ENCODE measurements around the gene TMOD1. TPM values are rescaled to one million over a fixed set of nuclear protein-coding genes. Genes with fewer than 3 reads are reported as not detected.

TMOD1 gene
- total and polyA plus RNA-seq, 2 of the 8 experiments (the other 6 are each of a cell fraction or from before 2014, with no cell fraction given), result 0.17 to 0.88 TPM

- no peaks in the 10 kb centered on the region for H4K20me1 ChIP-seq (replicated peaks in 1 of 2; ENCODE audit: control insufficient read depth in 1 of 2, insufficient read depth in 2 of 2, low read length in 2 of 2)
- FAIRE-seq, result peak; percentile 73
- no peak overlapping the region for H2AK5ac ChIP-seq (ENCODE audit: low read depth, low read length)
- H3K9ac ChIP-seq (replicated peaks in 1 of 4; ENCODE audit: extremely low read depth in 1 of 4, low read depth in 3 of 4, low read length in 3 of 4), result no peak overlapping the region
- H3K23ac ChIP-seq (ENCODE audit: insufficient read length), result no peak overlapping the region
- no peak overlapping the region for H3K56ac ChIP-seq (replicated peaks; ENCODE audit: insufficient read length, low read depth, low read length)
- no peak for DNase-seq (ENCODE audit: low read depth in 1 of 2, low spot score in 2 of 2)
- peaks cover 0 to 3% (median 0%) of the 10 kb centered on the region in 4 experiments; a peak in 1 of 7 replicates for H3K27me3 ChIP-seq (replicated peaks in 1 of 4; ENCODE audit: control insufficient read depth in 3 of 4, extremely low read depth in 1 of 4, insufficient read depth in 3 of 4, low read length in 3 of 4)
- no peaks in the 10 kb centered on the region for H3K23me2 ChIP-seq (ENCODE audit: low read depth, low read length)
- POLR2A ChIA-PET (ENCODE audit: partially characterized antibody), result interaction anchor here (1.4 kb wide), 1 partner anchor 123 kb away, joined by 4 read pairs; no protein-coding TSS in a partner anchor
- CTCF ChIA-PET (ENCODE audit: partially characterized antibody), result interaction anchor here (0.7 to 5.5 kb wide), 9 partner anchors 11 to 122 kb away, joined by 3 to 69 read pairs (median 4); partner anchors contain the start of gene TMOD1
- H2BK15ac ChIP-seq (ENCODE audit: low read length), result no peak overlapping the region
- H3K4ac ChIP-seq (replicated peaks; ENCODE audit: insufficient read length, low read depth, low read length), result no peak overlapping the region
- H4K5ac ChIP-seq (ENCODE audit: insufficient read length, low read depth, low read length), result no peak overlapping the region
- H2BK5ac ChIP-seq (ENCODE audit: low read depth, low read length), result no peak overlapping the region
- H3K79me2 ChIP-seq (ENCODE audit: control insufficient read depth in 1 of 2, insufficient read depth in 2 of 2, low read length in 2 of 2), result no peaks in the 10 kb centered on the region
- no peaks in the 10 kb centered on the region for H3K79me1 ChIP-seq (ENCODE audit: low read depth, low read length)
- no peak overlapping the region for H4K8ac ChIP-seq (ENCODE audit: extremely low read depth, insufficient read depth, low read length)
- H3K18ac ChIP-seq (ENCODE audit: extremely low read depth, low read length), result no peak overlapping the region
- no peak overlapping the region for H2BK20ac ChIP-seq (ENCODE audit: low read length)
- TF ChIP-seq KDM5A (IDR thresholded peaks at IDR 0.05; ENCODE audit: low read length) (no peak), BCL11A (IDR thresholded peaks at IDR 0.05; ENCODE audit: low read depth in 2 of 2, low read length in 2 of 2) (no peak), SP4 (IDR thresholded peaks at IDR 0.05; ENCODE audit: low read length) (no peak), NANOG (IDR thresholded peaks at IDR 0.05; ENCODE audit: insufficient read depth, low read depth, low read length, poor library complexity, severe bottlenecking) (no peak), EP300 (IDR thresholded peaks at IDR 0.05; ENCODE audit: borderline replicate concordance in 1 of 2, low read depth in 2 of 2, low read length in 2 of 2) (no peak), CHD1 (IDR thresholded peaks at IDR 0.05; ENCODE audit: low read depth, low read length) (no peak), TBP (IDR thresholded peaks at IDR 0.05; ENCODE audit: low read depth, low read length) (no peak)
- H3K36me3 ChIP-seq (ENCODE audit: control insufficient read depth in 2 of 4, insufficient read depth in 4 of 4, low read length in 3 of 4), result no peaks in the 10 kb centered on the region
- H3K9me3 ChIP-seq (ENCODE audit: insufficient read depth in 2 of 2, low read depth in 1 of 2, low read length in 1 of 2), result no peaks in the 10 kb centered on the region
- no peak overlapping the region for H3K14ac ChIP-seq (ENCODE audit: insufficient read length)
- H4K91ac ChIP-seq (replicated peaks; ENCODE audit: insufficient read length, low read length), result no peak overlapping the region
- no peak overlapping the region for H2BK120ac ChIP-seq (replicated peaks; ENCODE audit: low read depth, low read length)
- no peak overlapping the region for H2BK12ac ChIP-seq (ENCODE audit: low read depth, low read length)
- no peaks in the 10 kb centered on the region for H3K4me1 ChIP-seq (replicated peaks in 1 of 4; ENCODE audit: control insufficient read depth in 3 of 4, insufficient read depth in 4 of 4, low read length in 3 of 4)
- H3K27ac ChIP-seq (ENCODE audit: low read depth, low read length), result no peak overlapping the region
- no peak overlapping the region for H3K4me3 ChIP-seq (ENCODE audit: extremely low read depth in 1 of 4, insufficient read depth in 2 of 4, low read depth in 3 of 4, low read length in 4 of 4)
- whole genome bisulfite sequencing, 2 experiments (ENCODE audit: extremely low coverage in 1 of 2, insufficient coverage in 1 of 2, insufficient read length in 1 of 2, insufficient replicate concordance in 2 of 2, low coverage in 1 of 2, low lambda C conversion rate in 2 of 2, missing lambda C conversion rate in 1 of 2), result 81% methylated on average over 5 of the region's 5 CpGs; no CpG with 5 or more reads in 1 of the 2 experiments
- H3K4me2 ChIP-seq (ENCODE audit: insufficient read depth in 1 of 2, low read depth in 2 of 2, low read length in 2 of 2), result no peak overlapping the region
- H2AFZ ChIP-seq (ENCODE audit: low read length), result 0 out of 2 replicates have a peak overlapping the region, but pooled peaks have one; percentile 47
Measured at GRCh38 chr9:97479496-97480159, 21.8 kb upstream of the TMOD1 start.

All from H1 (cell line).